ENCODE measurements around the gene TTPAL. TPM values are rescaled to one million over a fixed set of nuclear protein-coding genes. Genes with fewer than 3 reads are reported as not detected.

The TTPAL gene
- total RNA-seq, 1 experiment from 2014 or later: 28.5 TPM

GRCh38 chr20:44532259-44532980 lies 56.7 kb downstream of the TTPAL start:
- H3K9me2 ChIP-seq (ENCODE audit: insufficient read depth): no peaks in the 10 kb centered on the region
- CTCF ChIA-PET: no interaction called here
- H3K36me3 ChIP-seq (ENCODE audit: low read depth): no peaks in the 10 kb centered on the region
- 0 out of 2 replicates have a peak overlapping the region, but pooled peaks have one; percentile 3 for H3K27ac ChIP-seq
- TSS peak; percentile 69 for BruUV-seq (replicated peaks)
- H3F3A ChIP-seq (ENCODE audit: insufficient read depth, low read depth): peaks cover 15% of the 10 kb centered on the region; the same call in 1 of the 2 replicates
- peak overlapping the region; percentile 99 for H2AFZ ChIP-seq
- no peaks in the 10 kb centered on the region for H3K79me2 ChIP-seq (ENCODE audit: low read depth)
- POLR2A ChIA-PET (ENCODE audit: unreplicated experiment): no interaction called here
- no peaks in the 10 kb centered on the region for H3K27me3 ChIP-seq (ENCODE audit: insufficient read depth, low read depth)
- intact Hi-C loops (cut with micrococcal nuclease; ENCODE audit: unreplicated experiment): loop anchor here (5.0 kb wide), 1 partner anchor 40 kb away; no protein-coding TSS in a partner anchor
- no peaks in the 10 kb centered on the region for H3K9me3 ChIP-seq (ENCODE audit: insufficient read depth, low read depth)
- TF ChIP-seq EZH2 (IDR thresholded peaks at IDR 0.05; ENCODE audit: low read depth): no peak
- no peak for TF ChIP-seq CTCF (conservative IDR thresholded peaks at IDR 0.05)
- peak overlapping the region; percentile 75 for H3K4me2 ChIP-seq
- no peak for DNase-seq
- peak overlapping the region; percentile 84 for H3K4me3 ChIP-seq
- no peaks in the 10 kb centered on the region for H4K20me1 ChIP-seq (ENCODE audit: insufficient read depth)
- H3K4me1 ChIP-seq (replicated peaks; ENCODE audit: insufficient read depth): peaks cover 20% of the 10 kb centered on the region

DNA sequence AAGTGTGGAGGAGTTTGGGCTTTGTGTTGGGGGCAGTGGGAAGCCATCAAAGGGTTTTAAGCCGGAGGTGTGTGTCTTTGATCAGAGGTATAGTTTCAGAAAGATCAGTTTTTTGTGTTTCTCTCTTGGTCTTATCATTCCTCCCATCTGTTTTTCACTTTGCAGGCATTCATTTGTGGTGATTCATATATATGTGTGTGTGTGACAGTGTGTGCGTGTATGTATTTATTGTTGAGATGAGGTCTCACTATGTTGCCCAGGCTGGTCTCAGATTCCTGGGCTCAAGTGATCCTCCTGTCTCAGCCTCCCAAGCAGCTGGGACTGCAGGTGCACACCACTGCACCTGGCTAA lies 57.3 kb downstream of the TTPAL start:
- ChIA-PET CTCF (interaction anchor here (0.7 kb wide), 1 partner anchor 20 kb away, joined by 4 read pairs; no protein-coding TSS in a partner anchor), POLR2A (ENCODE audit: unreplicated experiment) (no interaction called here)
- H3K79me2 ChIP-seq (ENCODE audit: low read depth): no peaks in the 10 kb centered on the region
- no peaks in the 10 kb centered on the region for H4K20me1 ChIP-seq (ENCODE audit: insufficient read depth)
- H3K27me3 ChIP-seq (ENCODE audit: insufficient read depth, low read depth): no peaks in the 10 kb centered on the region
- peak overlapping the region; percentile 99; the same call in 1 of the 2 replicates for H2AFZ ChIP-seq
- peak overlapping the region; percentile 84; the same call in 1 of the 2 replicates for H3K4me3 ChIP-seq
- H3K9me3 ChIP-seq (ENCODE audit: insufficient read depth, low read depth): no peaks in the 10 kb centered on the region
- peaks cover 18% of the 10 kb centered on the region for H3F3A ChIP-seq (ENCODE audit: insufficient read depth, low read depth)
- H3K4me2 ChIP-seq: peak overlapping the region; percentile 75
- intact Hi-C loops (cut with micrococcal nuclease; ENCODE audit: unreplicated experiment): loop anchor here (5.0 kb wide), 1 partner anchor 39 kb away; no protein-coding TSS in a partner anchor
- no peak for TF ChIP-seq CTCF (conservative IDR thresholded peaks at IDR 0.05)
- no peak for TF ChIP-seq EZH2 (IDR thresholded peaks at IDR 0.05; ENCODE audit: low read depth)
- no peaks in the 10 kb centered on the region for H3K36me3 ChIP-seq (ENCODE audit: low read depth)
- no TSS peak for BruUV-seq (replicated peaks)
- H3K4me1 ChIP-seq (replicated peaks; ENCODE audit: insufficient read depth): peaks cover 20% of the 10 kb centered on the region
- DNase-seq: peak in 1 of 2 experiments; percentile 53
- H3K9me2 ChIP-seq (ENCODE audit: insufficient read depth): no peaks in the 10 kb centered on the region
- 0 out of 2 replicates have a peak overlapping the region, but pooled peaks have one; percentile 3 for H3K27ac ChIP-seq

- no peak for DNase-seq
- Histone ChIP-seq H3K36me3 (ENCODE audit: low read depth) (no peaks in the 10 kb centered on the region), H4K20me1 (ENCODE audit: insufficient read depth) (no peaks in the 10 kb centered on the region), H3K4me3 (no peak overlapping the region), H3F3A (ENCODE audit: insufficient read depth, low read depth) (peaks cover 27% of the 10 kb centered on the region), H3K4me1 (replicated peaks; ENCODE audit: insufficient read depth) (peaks cover 20% of the 10 kb centered on the region), H3K9me3 (ENCODE audit: insufficient read depth, low read depth) (no peaks in the 10 kb centered on the region), H3K27me3 (ENCODE audit: insufficient read depth, low read depth) (no peaks in the 10 kb centered on the region), H3K27ac (no peak overlapping the region), H2AFZ (no peak overlapping the region), H3K79me2 (ENCODE audit: low read depth) (no peaks in the 10 kb centered on the region), H3K9me2 (ENCODE audit: insufficient read depth) (no peaks in the 10 kb centered on the region), H3K4me2 (no peak overlapping the region)
- intact Hi-C loops (cut with micrococcal nuclease; ENCODE audit: unreplicated experiment): loop anchor here (5.0 kb wide), 1 partner anchor 38 kb away; no protein-coding TSS in a partner anchor
- no TSS peak for BruUV-seq (replicated peaks)
- ChIA-PET POLR2A (ENCODE audit: unreplicated experiment) (interaction anchor here (0.5 to 0.7 kb wide), 3 partner anchors 26 to 1062 kb away, joined by 4 to 28 read pairs (median 11); no protein-coding TSS in a partner anchor), CTCF (interaction anchor here (0.6 to 0.7 kb wide), 2 partner anchors 14 to 60 kb away, joined by 7 to 9 read pairs; no protein-coding TSS in a partner anchor)
- TF ChIP-seq EZH2 (IDR thresholded peaks at IDR 0.05; ENCODE audit: low read depth) (no peak), CTCF (conservative IDR thresholded peaks at IDR 0.05) (no peak)
These were observed 58.3 kb downstream of the TTPAL start for GRCh38 chr20:44533928-44534327.

Data from PC-9 (cell line).